HEK293T (cell line): Measurements from ENCODE around the gene SLC45A3.

ENCODE experiments used
- ARNT ChIP-seq: fragments of 450-650 bp; IDR thresholded peaks from 2 replicates; pipeline ENCODE4 v1.6.1; 2017; ENCODE audit warnings: mild to moderate bottlenecking
- BHLHE40 ChIP-seq: fragments of 450-650 bp; IDR thresholded peaks from 2 replicates; pipeline ENCODE4 v1.6.1; 2016; ENCODE audit warnings: mild to moderate bottlenecking, moderate library complexity, borderline replicate concordance
- ELF4 ChIP-seq: fragments of 450-650 bp; IDR thresholded peaks from 2 replicates; pipeline ENCODE4 v1.6.1; 2017; ENCODE audit warnings: antibody characterized with exemption
- FOXK2 ChIP-seq: fragments of 450-650 bp; IDR thresholded peaks from 2 replicates; pipeline ENCODE4 v1.6.1; 2016; ENCODE audit warnings: mild to moderate bottlenecking
- FOXM1 ChIP-seq: fragments of 450-650 bp; IDR thresholded peaks from 2 replicates; pipeline ENCODE4 v1.6.1; 2017; ENCODE audit warnings: mild to moderate bottlenecking, borderline replicate concordance
- HDGF ChIP-seq: fragments of 450-650 bp; IDR thresholded peaks from 2 replicates; pipeline ENCODE4 v1.6.1; 2017; ENCODE audit warnings: antibody characterized with exemption, borderline replicate concordance
- LEF1 ChIP-seq: fragments of 450-650 bp; IDR thresholded peaks from 2 replicates; pipeline ENCODE4 v1.6.1; 2017; ENCODE audit warnings: mild to moderate bottlenecking, borderline replicate concordance
- NFRKB ChIP-seq: fragments of 450-650 bp; IDR thresholded peaks from 2 replicates; pipeline ENCODE4 v1.6.1; 2016; ENCODE audit warnings: mild to moderate bottlenecking, moderate library complexity
- PKNOX1 ChIP-seq: fragments of 450-650 bp; IDR thresholded peaks from 2 replicates; pipeline ENCODE4 v1.6.1; 2016
- SP1 ChIP-seq: fragments of 450-650 bp; IDR thresholded peaks from 2 replicates; pipeline ENCODE4 v1.6.1; 2017
- SUZ12 ChIP-seq: fragments of 450-650 bp; IDR thresholded peaks from 2 replicates; pipeline ENCODE4 v1.6.1; 2016; ENCODE audit warnings: mild to moderate bottlenecking
- TARDBP ChIP-seq: fragments of 450-650 bp; IDR thresholded peaks from 2 replicates; pipeline ENCODE4 v1.6.1; 2016
- ZNF384 ChIP-seq: fragments of 450-650 bp; IDR thresholded peaks from 2 replicates; pipeline ENCODE4 v1.6.1; 2016

- TF ChIP-seq ELF4 (no peak), SP1 (no peak), ARNT (no peak), TARDBP (no peak), FOXM1 (no peak), SUZ12 (no peak), ZNF384 (no peak), NFRKB (no peak), BHLHE40 (no peak), HDGF (no peak), PKNOX1 (no peak), FOXK2 (no peak), LEF1 (no peak)
These were observed 18.6 kb upstream of the SLC45A3 start for GRCh38 chr1:205698921-205699320.
